Mucosa of stomach (tissue), 1 donor: Measurements from ENCODE around the gene MUC3A.

Experiments used
- H3K27me3 ChIP-seq: one replicate; pipeline ENCODE4 v1.7.0; 2013; ENCODE audit warnings: mild to moderate bottlenecking, low read length; ENCODE audit not compliant: control insufficient read depth, insufficient read depth
- H3K36me3 ChIP-seq: one replicate; pipeline ENCODE4 v1.7.0; 2013; ENCODE audit warnings: low read length; ENCODE audit not compliant: control insufficient read depth, insufficient read depth
- H3K4me1 ChIP-seq: one replicate; pipeline ENCODE4 v1.7.0; 2013; ENCODE audit warnings: mild to moderate bottlenecking, low read length; ENCODE audit not compliant: control insufficient read depth, insufficient read depth
- H3K4me3 ChIP-seq: one replicate; pipeline ENCODE4 v1.7.0; 2013; ENCODE audit warnings: low read length
- H3K9ac ChIP-seq: one replicate; pipeline ENCODE4 v1.7.0; 2013; ENCODE audit warnings: mild to moderate bottlenecking, low read length, moderate library complexity
- H3K9me3 ChIP-seq: one replicate; pipeline ENCODE4 v1.7.0; 2013; ENCODE audit warnings: mild to moderate bottlenecking, low read length, moderate library complexity; ENCODE audit not compliant: control insufficient read depth
- donor health status: Pancreatic carcinoma.

MUC3A gene

GRCh38 chr7:100965723-100966541 is 16.6 kb downstream of the MUC3A start:
- Histone ChIP-seq H3K9me3 (no peaks in the 10 kb centered on the region), H3K9ac (peak overlapping the region; percentile 42), H3K27me3 (peaks cover 62% of the 10 kb centered on the region), H3K4me1 (peaks cover 27% of the 10 kb centered on the region), H3K36me3 (no peaks in the 10 kb centered on the region), H3K4me3 (peak overlapping the region; percentile 39)

DNA sequence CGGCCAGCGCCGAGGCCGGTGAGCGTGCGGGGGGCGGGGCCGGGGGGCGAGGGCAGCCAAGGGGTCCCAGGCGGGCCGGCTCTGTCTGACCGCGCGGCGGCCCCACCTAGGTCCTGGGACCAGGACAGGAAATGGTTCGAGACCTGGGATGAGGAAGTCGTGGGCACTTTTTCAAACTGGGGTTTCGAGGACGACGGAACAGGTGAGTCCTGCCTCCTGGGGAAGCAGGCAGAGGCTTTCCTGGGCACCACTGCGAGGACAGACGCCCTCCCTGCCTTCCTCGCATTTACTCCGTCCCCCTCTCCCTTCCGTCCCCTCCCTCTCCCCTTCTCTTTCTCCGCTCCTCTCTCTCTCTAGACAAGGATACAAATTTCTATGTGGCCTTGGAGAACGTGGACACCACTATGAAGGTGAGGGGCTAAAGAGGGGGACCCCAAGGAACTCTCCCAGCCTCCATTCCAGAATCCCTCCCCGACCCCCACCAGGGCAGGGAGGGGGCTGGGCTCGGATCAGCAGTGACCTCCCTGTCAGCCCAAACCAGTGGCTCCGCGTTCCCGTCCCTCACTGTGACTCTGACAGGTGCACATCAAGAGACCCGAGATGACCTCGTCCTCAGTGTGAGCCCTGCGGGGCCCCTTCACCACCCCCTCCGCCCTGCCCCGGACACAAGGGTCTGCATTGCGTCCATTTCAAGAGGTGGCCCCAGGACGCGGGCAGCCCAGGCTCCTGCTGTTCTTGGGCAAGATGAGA is 17.4 kb downstream of the MUC3A start:
- Histone ChIP-seq H3K36me3 (no peaks in the 10 kb centered on the region), H3K9ac (peak overlapping the region; percentile 42), H3K9me3 (no peaks in the 10 kb centered on the region), H3K4me1 (peaks cover 27% of the 10 kb centered on the region), H3K27me3 (peaks cover 57% of the 10 kb centered on the region), H3K4me3 (peak overlapping the region; percentile 39)

DNA sequence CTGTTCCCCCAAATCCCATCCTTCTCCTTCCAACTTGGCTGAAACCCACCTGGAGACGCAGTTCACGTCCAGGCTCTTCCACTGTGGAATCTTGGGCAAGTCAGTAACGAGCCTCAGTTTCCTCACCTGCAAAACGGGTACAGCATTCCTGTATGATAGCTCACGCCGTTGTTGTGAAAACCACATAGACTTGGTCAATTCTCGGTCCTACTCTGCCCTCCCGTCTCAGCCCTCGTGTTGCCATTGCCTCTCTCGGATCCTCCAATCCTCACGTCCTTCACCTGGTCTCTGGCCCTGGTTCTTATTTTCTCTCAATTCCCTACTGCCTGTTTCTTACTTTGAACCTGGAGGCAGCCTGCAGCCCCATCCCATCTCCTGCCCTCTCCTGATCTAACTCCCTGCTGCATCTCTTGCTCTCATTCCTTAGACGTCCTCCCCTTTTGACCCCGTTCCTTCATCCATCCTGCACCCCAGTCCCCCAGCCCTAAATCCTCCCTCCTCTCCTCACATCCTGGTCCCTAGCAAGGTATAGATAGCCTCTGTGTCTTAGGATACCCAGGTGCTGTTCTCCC is 18.0 kb downstream of the MUC3A start:
- Histone ChIP-seq H3K27me3 (peaks cover 57% of the 10 kb centered on the region), H3K4me3 (no peak overlapping the region)

DNA sequence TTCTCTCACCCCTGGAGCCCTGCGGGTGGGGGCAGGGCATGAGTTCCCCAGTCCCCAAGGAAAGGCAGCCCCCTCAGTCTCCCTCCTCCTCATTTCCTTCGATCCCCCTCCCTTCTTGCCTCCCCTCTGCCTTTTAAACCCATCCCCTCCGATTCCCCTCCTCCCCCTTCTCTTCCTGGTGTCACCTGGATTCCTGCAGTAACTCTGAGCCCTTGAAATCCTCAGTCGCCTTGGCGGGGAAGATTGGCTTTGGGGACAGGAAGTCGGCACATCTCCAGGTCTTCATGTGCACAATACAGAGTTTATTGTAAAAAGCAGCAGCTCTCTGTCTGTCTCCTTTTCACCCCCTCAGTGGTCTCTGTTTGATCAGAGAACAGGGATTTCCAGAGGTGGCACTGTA is 18.7 kb downstream of the MUC3A start:
- Histone ChIP-seq H3K4me1 (peaks cover 27% of the 10 kb centered on the region), H3K9me3 (no peaks in the 10 kb centered on the region), H3K36me3 (no peaks in the 10 kb centered on the region), H3K27me3 (peaks cover 57% of the 10 kb centered on the region), H3K4me3 (no peak overlapping the region), H3K9ac (no peak overlapping the region)

More for the DNA sequence above, 18.0 kb downstream of the MUC3A start:
- H3K9ac ChIP-seq: no peak overlapping the region
- no peaks in the 10 kb centered on the region for H3K36me3 ChIP-seq
- H3K9me3 ChIP-seq: no peaks in the 10 kb centered on the region
- peaks cover 27% of the 10 kb centered on the region for H3K4me1 ChIP-seq

- Histone ChIP-seq H3K4me3 (no peak overlapping the region), H3K4me1 (peaks cover 27% of the 10 kb centered on the region), H3K27me3 (peaks cover 54% of the 10 kb centered on the region), H3K9ac (no peak overlapping the region), H3K36me3 (no peaks in the 10 kb centered on the region), H3K9me3 (no peaks in the 10 kb centered on the region)
Measured at GRCh38 chr7:100968650-100969049, 19.3 kb downstream of the MUC3A start.

GRCh38 chr7:100969066-100969615 is 19.8 kb downstream of the MUC3A start, which contains the start of gene MUC12:
Gene MUC12 (plus strand): TSS chr7:100969565. CDS start chr7:100969623, 58 bp downstream.
- no peak within 1 kb of the TSS for H3K4me3 ChIP-seq
- H3K4me1 ChIP-seq: peaks cover 27% of the 10 kb centered on the region
- H3K36me3 ChIP-seq: no peaks in the 10 kb centered on the region
- no peak within 1 kb of the TSS for H3K9ac ChIP-seq
- H3K27me3 ChIP-seq: peaks cover 52% of the 10 kb centered on the region
- no peaks in the 10 kb centered on the region for H3K9me3 ChIP-seq

- no peaks in the 10 kb centered on the region for H3K9me3 ChIP-seq
- no peak overlapping the region for H3K4me3 ChIP-seq
- peaks cover 15% of the 10 kb centered on the region for H3K4me1 ChIP-seq
- peaks cover 30% of the 10 kb centered on the region for H3K27me3 ChIP-seq
- no peaks in the 10 kb centered on the region for H3K36me3 ChIP-seq
- H3K9ac ChIP-seq: no peak overlapping the region
Measured at GRCh38 chr7:100971111-100972001, 22.0 kb downstream of the MUC3A start.

DNA sequence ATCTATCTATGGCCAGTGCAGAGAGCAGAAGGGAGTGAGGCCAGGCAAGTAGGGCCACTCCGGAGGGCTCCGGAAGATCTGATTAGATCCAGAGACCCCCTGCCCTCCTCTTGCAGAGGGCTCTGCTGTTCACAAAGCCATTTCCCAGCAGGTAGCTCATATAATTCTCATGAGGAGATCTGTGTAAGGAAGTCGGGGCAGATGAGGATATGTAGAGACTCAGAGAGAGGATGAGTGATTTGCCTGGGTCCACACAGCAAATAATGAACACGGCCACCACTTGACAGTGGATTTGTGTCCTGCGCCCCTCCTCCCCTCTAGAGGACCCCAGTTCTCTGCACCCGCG is 22.6 kb downstream of the MUC3A start:
- Histone ChIP-seq H3K9me3 (no peaks in the 10 kb centered on the region), H3K27me3 (peaks cover 24% of the 10 kb centered on the region), H3K4me3 (no peak overlapping the region), H3K4me1 (peaks cover 8% of the 10 kb centered on the region), H3K36me3 (no peaks in the 10 kb centered on the region), H3K9ac (no peak overlapping the region)

- Histone ChIP-seq H3K4me3 (no peak overlapping the region), H3K9me3 (no peaks in the 10 kb centered on the region), H3K36me3 (no peaks in the 10 kb centered on the region), H3K9ac (no peak overlapping the region), H3K4me1 (no peaks in the 10 kb centered on the region), H3K27me3 (peaks cover 7% of the 10 kb centered on the region)
Measured at GRCh38 chr7:100974021-100974420, 24.7 kb downstream of the MUC3A start.

DNA sequence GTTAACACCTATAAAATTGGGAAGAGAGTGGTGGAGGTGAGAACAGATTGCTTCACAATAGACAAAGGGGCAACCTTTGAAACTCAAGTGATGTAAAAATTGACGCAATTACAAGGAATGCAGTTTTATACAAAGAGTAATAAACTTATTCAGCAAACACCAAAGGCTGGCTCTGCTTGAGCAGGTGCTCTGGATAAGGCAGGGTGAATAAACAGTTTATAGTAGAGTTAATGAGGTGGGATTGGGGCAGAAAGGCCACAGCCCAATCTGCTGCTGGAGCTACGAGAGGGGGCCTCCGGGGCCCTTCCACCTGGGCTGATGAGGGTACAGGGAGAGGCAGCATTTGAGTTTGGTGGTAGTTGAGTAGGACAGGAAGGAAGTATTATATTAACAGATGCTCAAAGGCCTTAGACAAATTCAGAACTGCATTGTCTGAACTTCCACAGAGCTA is 26.1 kb downstream of the MUC3A start:
- Histone ChIP-seq H3K4me3 (no peak overlapping the region), H3K9ac (no peak overlapping the region), H3K4me1 (no peaks in the 10 kb centered on the region), H3K27me3 (no peaks in the 10 kb centered on the region), H3K36me3 (no peaks in the 10 kb centered on the region), H3K9me3 (no peaks in the 10 kb centered on the region)

GRCh38 chr7:100978300-100978699 is 29.0 kb downstream of the MUC3A start:
- H3K9ac ChIP-seq: no peak overlapping the region
- no peaks in the 10 kb centered on the region for H3K36me3 ChIP-seq

More at GRCh38 chr7:100978300-100978699, 29.0 kb downstream of the MUC3A start:
- Histone ChIP-seq H3K4me1 (no peaks in the 10 kb centered on the region), H3K9me3 (no peaks in the 10 kb centered on the region), H3K4me3 (no peak overlapping the region), H3K27me3 (no peaks in the 10 kb centered on the region)
